Measurements from ENCODE around the gene PLXDC2.

The PLXDC2 gene

DNA sequence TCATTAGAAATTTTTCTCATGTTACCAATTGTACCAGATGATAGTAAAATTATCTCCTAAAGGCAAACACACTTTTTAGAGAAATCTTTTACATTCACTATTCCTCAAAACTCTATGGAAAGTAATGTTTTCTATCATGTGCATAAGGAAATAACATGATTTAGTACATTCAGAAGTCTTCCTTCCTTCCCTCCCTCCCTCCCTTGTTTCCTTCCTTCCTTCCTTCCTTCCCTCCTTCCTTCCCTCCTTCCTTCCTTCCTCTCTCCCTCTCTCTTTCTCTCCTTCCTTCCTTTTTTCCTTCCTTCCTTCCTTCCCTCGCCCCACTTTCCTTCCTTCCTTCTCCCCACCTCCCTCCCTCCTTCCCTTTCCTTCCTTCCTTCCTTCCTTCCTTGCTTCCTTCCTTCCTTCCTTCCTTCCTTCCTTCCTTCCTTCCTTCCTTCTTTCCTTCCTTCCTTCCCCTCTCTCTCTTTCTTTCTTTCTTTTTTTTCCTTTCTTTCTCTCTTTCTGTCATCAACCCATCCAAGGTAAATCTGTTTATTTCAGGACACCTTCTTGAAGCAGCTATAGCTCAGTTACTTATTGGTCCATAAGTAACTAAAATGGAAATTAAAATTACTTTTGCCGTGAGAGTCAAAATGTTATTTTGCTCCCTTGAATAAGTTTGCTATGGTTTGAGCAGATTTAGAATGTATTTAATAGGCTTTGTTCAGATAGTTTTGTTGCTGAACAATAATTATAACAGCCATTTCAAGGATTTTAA is 197.9 kb downstream of the PLXDC2 start:
- H3K4me3 ChIP-seq (ENCODE audit: low read depth, low read length) = no peak overlapping the region
- TF ChIP-seq, protein P1, sequence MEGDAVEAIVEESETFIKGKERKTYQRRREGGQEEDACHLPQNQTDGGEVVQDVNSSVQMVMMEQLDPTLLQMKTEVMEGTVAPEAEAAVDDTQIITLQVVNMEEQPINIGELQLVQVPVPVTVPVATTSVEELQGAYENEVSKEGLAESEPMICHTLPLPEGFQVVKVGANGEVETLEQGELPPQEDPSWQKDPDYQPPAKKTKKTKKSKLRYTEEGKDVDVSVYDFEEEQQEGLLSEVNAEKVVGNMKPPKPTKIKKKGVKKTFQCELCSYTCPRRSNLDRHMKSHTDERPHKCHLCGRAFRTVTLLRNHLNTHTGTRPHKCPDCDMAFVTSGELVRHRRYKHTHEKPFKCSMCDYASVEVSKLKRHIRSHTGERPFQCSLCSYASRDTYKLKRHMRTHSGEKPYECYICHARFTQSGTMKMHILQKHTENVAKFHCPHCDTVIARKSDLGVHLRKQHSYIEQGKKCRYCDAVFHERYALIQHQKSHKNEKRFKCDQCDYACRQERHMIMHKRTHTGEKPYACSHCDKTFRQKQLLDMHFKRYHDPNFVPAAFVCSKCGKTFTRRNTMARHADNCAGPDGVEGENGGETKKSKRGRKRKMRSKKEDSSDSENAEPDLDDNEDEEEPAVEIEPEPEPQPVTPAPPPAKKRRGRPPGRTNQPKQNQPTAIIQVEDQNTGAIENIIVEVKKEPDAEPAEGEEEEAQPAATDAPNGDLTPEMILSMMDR (IDR thresholded peaks at IDR 0.05) = no peak
- H3K9ac ChIP-seq = no peak overlapping the region
- H3K9me3 ChIP-seq (ENCODE audit: control insufficient read depth, low read length) = no peaks in the 10 kb centered on the region
- H2AFZ ChIP-seq = no peak overlapping the region
- H3K79me2 ChIP-seq = peaks cover 4% of the 10 kb centered on the region
- no peak overlapping the region for H3K4me2 ChIP-seq (ENCODE audit: low read length)
- no peaks in the 10 kb centered on the region for H3K4me1 ChIP-seq
- H3K27ac ChIP-seq = no peak overlapping the region
- H3K27me3 ChIP-seq (ENCODE audit: control insufficient read depth, insufficient read depth, low read length) = no peaks in the 10 kb centered on the region
- H3K36me3 ChIP-seq (ENCODE audit: control insufficient read depth, insufficient read depth, low read length) = no peaks in the 10 kb centered on the region

DNA sequence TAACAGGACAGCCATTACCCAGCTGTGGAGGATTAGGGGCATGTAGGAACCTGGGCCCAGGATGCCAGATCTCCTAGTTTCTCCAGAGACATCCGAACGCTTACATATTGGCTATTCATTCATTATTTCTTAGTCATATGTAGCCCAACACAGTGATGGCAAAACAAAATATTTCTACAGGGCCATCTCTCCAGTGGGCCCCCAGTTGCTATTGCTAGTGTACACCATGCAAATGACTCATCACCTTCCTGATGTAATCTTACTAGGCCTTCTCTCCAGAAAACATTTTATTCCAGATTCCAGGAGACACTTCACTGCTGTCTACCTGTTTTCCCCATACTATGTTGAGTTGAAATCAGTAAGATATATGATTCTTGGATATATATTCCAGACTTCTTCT is 201.7 kb downstream of the PLXDC2 start:
- TF ChIP-seq, protein P1 (IDR thresholded peaks at IDR 0.05) = no peak
- Histone ChIP-seq H3K36me3 (ENCODE audit: control insufficient read depth, insufficient read depth, low read length) (no peaks in the 10 kb centered on the region), H3K9ac (no peak overlapping the region)

DNA sequence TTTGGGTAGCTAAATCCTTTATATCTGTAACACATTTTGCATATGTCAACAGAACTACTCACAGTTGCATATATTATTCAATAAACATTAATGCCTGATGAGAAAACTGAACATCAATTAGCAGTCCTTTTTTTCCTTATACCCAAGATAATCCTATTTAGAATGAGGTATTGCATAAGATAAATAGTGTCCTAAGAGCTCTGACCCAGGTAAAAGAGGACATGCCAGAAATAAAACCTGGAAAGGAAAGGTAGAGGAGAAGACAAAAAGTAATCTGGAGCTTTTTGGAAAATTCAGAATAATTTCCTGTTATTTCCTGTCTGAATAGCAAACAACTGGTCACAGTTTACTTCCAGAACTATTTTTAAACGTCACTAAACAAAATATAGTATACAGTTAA is 204.4 kb downstream of the PLXDC2 start:
- H3K4me2 ChIP-seq (ENCODE audit: low read length) = no peak overlapping the region
- H3K4me3 ChIP-seq (ENCODE audit: low read depth, low read length) = no peak overlapping the region
- H2AFZ ChIP-seq = no peak overlapping the region
- H3K9ac ChIP-seq = no peak overlapping the region
- TF ChIP-seq, protein P1 (IDR thresholded peaks at IDR 0.05) = no peak
- H3K27me3 ChIP-seq (ENCODE audit: control insufficient read depth, insufficient read depth, low read length) = no peaks in the 10 kb centered on the region
- no peaks in the 10 kb centered on the region for H3K4me1 ChIP-seq
- no peaks in the 10 kb centered on the region for H3K36me3 ChIP-seq (ENCODE audit: control insufficient read depth, insufficient read depth, low read length)
- no peaks in the 10 kb centered on the region for H3K9me3 ChIP-seq (ENCODE audit: control insufficient read depth, low read length)
- no peak overlapping the region for H3K27ac ChIP-seq
- H3K79me2 ChIP-seq = peaks cover 9% of the 10 kb centered on the region

More for the DNA sequence above, 201.7 kb downstream of the PLXDC2 start:
- Histone ChIP-seq H3K79me2 (peaks cover 6% of the 10 kb centered on the region), H3K4me3 (ENCODE audit: low read depth, low read length) (no peak overlapping the region), H3K4me2 (ENCODE audit: low read length) (no peak overlapping the region), H3K27ac (no peak overlapping the region), H3K27me3 (ENCODE audit: control insufficient read depth, insufficient read depth, low read length) (no peaks in the 10 kb centered on the region), H2AFZ (no peak overlapping the region), H3K4me1 (no peaks in the 10 kb centered on the region), H3K9me3 (ENCODE audit: control insufficient read depth, low read length) (no peaks in the 10 kb centered on the region)

DNA sequence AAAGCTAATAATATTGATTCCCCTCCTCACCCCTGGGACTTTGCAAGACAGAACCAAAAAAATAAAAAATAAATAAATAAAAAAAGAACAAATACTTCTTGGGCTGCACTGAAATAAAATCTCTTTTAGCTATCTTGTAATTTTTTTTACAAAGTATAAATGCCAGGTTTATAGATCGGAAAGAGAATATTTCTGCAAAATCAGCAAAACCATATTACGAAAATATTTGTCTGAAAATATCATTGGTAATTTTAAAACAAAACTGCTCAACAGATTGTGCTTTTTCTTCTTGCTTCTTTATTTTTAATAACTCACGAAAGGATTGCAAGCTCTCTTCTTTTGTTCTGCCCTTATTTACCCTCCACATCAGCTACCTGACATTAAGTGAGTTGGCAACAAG is 213.3 kb downstream of the PLXDC2 start:
- TF ChIP-seq, protein P1 (IDR thresholded peaks at IDR 0.05) = no peak
- Histone ChIP-seq H3K79me2 (peaks cover 17% of the 10 kb centered on the region), H3K9me3 (ENCODE audit: control insufficient read depth, low read length) (no peaks in the 10 kb centered on the region), H3K4me2 (ENCODE audit: low read length) (no peak overlapping the region), H3K4me1 (peaks cover 18% of the 10 kb centered on the region), H2AFZ (no peak overlapping the region), H3K27ac (no peak overlapping the region), H3K4me3 (ENCODE audit: low read depth, low read length) (no peak overlapping the region), H3K36me3 (ENCODE audit: control insufficient read depth, insufficient read depth, low read length) (no peaks in the 10 kb centered on the region), H3K9ac (no peak overlapping the region), H3K27me3 (ENCODE audit: control insufficient read depth, insufficient read depth, low read length) (no peaks in the 10 kb centered on the region)

DNA sequence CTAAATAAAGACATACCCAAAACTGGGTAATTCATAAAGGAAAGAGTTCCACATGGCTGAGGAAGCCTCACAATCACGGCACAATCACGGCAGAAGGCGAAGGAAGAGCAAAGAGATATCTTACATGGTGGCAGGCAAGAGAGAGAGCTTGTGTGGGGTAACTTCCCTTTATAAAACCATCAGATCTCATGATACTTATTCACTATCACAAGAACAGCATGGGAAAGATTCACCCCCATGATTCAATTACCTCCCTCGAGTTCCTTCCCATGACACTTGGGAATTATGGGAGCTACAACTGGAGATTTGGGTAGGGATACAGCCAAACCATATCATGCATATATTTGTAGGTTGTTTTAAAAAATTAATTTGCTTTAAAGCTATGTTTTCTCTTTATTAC is 217.2 kb downstream of the PLXDC2 start:
- no peaks in the 10 kb centered on the region for H3K36me3 ChIP-seq (ENCODE audit: control insufficient read depth, insufficient read depth, low read length)
- H3K4me3 ChIP-seq (ENCODE audit: low read depth, low read length) = no peak overlapping the region
- no peak overlapping the region for H3K27ac ChIP-seq
- peaks cover 12% of the 10 kb centered on the region for H3K4me1 ChIP-seq
- no peaks in the 10 kb centered on the region for H3K27me3 ChIP-seq (ENCODE audit: control insufficient read depth, insufficient read depth, low read length)
- no peak overlapping the region for H3K9ac ChIP-seq
- no peak overlapping the region for H3K4me2 ChIP-seq (ENCODE audit: low read length)
- H2AFZ ChIP-seq = no peak overlapping the region
- peaks cover 10% of the 10 kb centered on the region for H3K79me2 ChIP-seq
- TF ChIP-seq, protein P1 (IDR thresholded peaks at IDR 0.05) = no peak
- no peaks in the 10 kb centered on the region for H3K9me3 ChIP-seq (ENCODE audit: control insufficient read depth, low read length)

All from parathyroid adenoma (tissue), 2 donors.